ENCODE data around the gene GHITM.
"Not testable (repeated sequence)": the region's sequence is repeated elsewhere in the genome, so short reads cannot be mapped to it uniquely, and the experiment has no call there.

Gene GHITM, protein sequence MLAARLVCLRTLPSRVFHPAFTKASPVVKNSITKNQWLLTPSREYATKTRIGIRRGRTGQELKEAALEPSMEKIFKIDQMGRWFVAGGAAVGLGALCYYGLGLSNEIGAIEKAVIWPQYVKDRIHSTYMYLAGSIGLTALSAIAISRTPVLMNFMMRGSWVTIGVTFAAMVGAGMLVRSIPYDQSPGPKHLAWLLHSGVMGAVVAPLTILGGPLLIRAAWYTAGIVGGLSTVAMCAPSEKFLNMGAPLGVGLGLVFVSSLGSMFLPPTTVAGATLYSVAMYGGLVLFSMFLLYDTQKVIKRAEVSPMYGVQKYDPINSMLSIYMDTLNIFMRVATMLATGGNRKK

DNA sequence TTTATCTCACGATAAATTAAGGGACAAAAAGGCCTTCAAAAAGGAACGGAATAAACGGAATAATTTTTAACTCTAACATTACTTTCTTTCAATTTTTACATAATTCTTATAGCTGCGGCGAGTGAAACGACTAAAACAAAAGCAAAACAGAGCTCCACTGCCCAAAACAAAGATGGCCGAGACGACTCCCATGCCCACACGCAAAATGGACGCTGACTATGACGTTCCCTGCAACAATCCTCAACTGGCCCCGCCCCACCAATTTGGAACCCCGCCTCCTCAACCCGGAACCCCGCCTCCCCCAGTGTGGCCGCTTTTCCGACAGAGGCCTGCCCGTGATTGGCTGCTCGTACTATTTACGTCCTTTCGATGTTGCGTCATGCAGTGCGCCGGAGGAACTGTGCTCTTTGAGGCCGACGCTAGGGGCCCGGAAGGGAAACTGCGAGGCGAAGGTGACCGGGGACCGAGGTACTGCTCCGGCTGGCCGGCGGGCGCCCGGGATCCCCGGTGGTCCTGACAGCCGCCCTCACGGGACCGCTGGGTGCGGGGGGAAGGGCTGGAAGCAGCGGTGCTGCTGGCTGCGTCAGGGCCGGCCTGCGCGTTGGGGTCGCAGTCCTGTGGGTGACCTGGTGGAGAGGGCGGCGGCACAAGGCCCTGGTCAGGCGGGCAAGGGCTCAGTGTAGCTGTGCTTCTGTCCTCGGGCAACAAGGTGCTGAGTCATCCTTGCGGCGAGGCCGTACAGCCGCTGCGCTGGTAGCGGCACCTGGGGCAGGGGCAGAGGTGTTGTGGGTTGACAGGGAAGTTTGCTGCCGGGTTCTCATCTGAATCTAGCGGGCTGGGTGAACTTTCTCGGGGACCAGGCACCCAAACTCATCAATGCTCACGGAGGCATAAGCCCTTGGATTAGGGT is at the start of gene GHITM:
TSS of gene GHITM (plus strand) at position 384 of the 910 bp plus-strand sequence. CDS start 1,992 bp downstream, outside the sequence.
- DNase-seq (ENCODE audit: low read depth) = peak; percentile 99

DNA sequence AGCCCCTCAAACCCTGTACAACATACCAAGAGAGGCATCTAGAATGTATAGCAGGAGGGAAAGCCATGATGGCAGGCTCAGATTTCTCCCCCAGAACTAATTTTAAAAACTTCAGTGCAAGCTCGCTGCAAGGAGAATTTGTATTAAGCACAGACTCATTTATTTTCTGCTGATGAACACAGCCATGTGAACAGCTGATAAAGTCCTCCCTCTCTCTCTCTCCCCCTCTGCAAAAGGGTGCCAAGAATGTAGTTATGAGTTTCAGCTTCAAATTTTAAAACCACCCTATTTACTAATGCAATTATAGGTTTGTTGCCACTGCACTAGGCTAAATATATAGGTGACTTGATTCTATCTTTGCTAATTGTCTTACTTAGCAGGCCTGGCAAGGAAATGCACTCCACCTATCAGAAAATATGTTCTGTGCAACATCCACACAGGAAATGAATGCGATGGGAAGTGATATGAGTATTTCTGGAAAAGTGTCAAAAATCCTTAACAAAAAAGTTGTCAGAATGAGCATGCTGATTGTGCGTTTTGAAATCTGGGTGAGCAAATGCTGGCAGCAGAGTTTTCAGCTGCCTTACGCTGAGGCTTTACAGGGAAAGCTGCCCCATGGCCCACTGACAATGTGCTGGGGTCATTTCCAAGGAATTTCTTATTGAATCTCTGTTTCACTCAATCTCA is 43.4 kb upstream of the GHITM start:
- DNase-seq (ENCODE audit: low read depth) = no peak

DNA sequence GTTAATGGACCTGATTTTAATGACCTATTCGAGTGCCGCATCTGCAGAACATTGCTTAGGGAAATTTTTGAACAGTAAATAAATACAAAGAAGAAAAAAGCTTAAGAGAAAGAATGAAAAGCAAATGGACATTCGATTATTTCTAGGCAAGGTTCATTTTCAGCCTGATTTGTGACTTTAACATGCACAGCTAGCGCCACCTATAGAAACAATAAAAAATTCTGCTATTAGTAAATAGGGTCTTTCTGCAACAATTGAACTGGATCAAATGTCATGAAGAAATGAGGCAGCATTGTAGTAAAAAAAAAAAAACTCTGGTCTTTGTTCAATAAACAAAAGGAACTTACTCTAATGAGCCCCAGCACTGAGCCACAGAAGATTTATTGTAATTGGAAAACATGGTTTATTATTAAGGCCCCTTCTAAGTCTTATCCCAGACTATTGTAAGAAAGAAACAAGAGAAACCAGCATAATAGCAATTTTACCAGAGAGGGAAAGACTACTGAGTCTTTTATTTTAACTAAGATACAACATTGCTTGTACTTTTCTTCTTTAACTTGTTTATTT is 41.4 kb upstream of the GHITM start:
- peak; percentile 7 for DNase-seq (ENCODE audit: low read depth)

DNA sequence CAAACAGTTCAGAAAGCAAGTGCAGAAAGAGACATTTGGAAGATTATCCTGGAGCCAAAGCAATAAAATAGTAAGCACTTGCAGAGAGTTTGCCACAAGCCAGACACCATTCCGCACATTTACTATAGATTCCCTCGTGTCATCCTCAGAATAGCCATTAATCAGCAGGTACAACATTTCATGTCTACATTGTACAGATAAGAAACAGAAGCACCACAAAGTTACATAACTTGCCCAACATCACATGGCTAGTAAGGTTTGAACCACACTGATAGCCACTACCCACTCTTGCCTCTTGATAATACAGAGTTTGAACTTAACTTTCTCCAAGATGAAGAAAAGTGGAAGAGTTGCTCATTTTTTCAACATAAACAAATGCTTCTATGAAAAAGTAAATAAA is 40.6 kb upstream of the GHITM start:
- no peak for DNase-seq (ENCODE audit: low read depth)

DNA sequence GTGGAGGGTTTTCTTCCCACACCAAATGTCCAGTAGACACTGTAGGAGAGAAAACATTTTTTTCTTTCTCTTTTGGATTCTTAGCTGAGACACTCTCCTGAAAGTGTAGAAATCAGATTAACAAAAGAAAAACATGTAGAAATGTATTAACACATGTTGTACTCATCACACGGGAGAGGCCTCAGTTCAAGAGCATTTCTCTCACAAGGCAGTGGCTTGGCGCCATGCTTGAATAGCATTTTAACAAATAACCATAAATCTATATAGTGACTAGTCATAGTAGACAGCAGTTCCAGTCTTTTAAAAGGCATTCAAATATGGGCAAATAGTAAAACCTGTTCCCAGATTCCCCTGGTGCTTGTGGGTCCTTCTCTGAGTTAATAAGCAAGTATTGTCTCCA is 38.3 kb upstream of the GHITM start:
- DNase-seq (ENCODE audit: low read depth) = no peak

DNA sequence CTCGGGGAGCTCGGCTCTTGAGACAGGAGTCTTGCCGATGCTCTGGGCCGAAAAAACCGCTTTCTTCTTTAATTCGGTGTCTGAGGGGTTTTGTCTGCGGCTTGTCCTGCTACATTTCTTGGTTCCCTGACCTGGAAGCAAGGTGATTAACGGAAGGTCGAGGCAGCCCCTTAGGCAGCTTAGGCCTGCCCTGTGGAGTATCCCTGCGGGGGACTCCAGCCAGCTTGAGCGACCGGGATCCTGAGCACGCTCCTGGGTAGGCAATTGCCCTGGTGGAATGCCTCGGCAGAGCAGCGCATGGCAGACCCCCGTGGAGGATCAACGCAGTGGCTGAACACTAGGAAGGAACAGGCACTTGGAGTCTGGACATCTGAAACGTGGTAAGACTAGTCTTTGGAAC is 30.5 kb upstream of the GHITM start:
- DNase-seq (ENCODE audit: low read depth) = no peak

DNA sequence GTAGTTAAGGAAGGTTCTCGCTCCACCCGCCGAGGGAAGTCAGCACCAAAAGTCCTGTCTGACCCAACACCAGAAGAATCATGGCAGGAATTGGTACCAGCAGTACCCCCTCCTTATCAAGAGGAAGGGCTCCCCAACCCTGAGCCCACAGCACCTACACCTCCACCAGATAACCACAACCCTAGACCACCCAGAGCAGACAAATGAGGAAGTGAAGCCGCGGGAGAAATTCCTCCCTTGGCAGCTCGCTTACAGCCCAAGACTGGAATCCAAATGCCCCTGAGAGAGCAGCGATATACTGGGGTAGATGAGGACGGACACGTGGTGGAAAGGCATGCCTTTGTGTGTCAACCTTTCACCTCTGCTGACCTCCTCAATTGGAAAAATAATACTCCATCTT is 29.5 kb upstream of the GHITM start:
- not testable (repeated sequence) for DNase-seq (ENCODE audit: low read depth)

DNA sequence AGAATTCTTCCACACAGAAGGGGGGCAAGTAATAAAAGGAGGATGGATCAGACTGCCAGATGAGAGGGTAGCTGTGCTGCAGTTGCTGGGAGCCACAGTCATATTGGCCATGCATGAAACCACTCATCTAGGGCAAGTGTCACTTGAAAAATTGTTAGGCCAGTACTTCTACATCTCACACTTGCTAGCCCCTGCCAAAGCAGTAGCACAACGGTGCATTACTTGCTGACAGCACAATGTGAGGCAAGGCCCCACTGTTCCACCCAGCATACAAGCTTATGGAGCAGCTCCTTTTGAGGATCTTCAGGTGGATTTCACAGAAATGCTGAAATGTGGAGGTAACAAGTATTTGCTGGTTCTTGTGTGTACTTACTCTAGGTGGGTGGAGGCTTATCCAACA is 25.8 kb upstream of the GHITM start:
- not testable (repeated sequence) for DNase-seq (ENCODE audit: low read depth)

DNA sequence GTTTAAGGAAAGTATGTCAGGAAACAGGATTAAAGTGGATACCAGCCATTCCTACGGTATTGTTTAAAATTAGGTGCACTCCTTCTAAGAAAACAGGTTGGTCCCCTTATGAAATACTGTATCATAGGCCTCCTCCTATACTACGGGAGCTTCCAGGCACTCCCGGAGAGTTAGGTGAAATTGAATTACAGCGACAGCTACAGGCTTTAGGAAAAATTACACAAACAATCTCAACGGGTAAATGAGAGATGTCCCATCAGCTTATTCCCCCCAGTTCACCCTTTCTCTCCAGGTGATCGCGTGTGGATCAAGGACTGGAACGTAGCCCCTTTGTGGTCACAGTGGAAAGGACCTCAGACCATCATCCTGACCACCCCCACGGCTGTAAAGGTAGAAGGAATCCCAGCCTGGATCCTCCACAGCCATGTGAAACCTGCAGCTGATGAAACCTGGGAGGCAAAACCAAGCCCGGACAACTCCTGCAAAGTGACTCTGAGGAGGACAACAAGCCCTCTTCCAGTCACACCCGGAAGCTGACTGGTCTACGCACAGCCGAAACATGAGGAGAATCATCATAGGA is 25.1 kb upstream of the GHITM start:
- no peak for DNase-seq (ENCODE audit: low read depth)

DNA sequence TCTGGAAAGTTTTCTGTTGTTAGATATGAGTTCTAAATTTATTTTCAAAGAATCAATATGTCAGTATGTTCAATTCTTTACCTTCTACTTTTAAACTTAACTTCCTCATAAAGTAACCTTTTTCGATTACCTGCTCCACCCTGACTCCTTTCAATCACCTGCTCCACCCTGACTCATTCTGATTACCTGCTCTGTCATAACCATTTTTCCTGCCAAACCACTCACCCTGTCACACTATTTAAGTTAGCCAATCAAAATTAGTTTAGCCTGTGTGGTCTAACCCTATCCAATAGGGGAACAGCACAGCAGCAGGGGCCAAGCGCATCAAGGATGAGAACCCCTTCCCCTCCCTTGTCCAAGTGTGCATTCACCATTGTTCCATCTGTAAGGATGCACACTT is 22.1 kb upstream of the GHITM start:
- DNase-seq (ENCODE audit: low read depth) = not testable (repeated sequence)

DNA sequence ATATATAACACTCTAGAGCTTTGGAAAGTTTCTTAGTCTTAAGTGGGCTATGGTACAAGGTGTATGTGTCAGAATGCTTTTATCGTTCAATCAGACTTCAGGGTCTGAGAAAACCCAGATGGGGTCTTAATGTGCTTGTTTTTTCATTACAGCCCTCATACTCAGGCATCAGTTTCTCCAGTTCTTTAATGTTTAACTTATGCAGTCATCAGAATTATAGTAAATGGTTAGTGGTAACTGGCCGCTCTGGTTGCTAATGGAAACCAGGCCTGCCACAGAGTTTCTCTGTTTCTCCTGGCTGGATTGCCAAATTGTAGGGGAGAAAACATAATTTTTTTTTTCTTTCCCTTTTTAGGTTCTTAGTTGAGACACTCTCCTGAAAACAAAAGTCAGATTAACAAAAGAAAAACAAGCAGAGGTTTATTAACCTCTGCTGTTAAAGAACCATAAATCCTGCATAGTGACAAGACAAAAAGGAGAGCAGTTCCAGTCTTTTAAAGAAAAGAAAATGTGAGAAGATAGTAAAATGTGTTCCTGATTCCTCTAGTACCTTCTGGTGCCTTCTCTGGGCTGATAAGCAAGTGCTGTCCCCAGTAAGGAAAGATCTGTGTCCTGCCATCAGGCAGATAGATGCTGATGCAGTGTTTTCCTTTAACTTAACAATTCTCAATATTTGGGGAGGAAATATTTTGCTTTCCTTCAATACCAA is 21.5 kb upstream of the GHITM start:
- no peak for DNase-seq (ENCODE audit: low read depth)

DNA sequence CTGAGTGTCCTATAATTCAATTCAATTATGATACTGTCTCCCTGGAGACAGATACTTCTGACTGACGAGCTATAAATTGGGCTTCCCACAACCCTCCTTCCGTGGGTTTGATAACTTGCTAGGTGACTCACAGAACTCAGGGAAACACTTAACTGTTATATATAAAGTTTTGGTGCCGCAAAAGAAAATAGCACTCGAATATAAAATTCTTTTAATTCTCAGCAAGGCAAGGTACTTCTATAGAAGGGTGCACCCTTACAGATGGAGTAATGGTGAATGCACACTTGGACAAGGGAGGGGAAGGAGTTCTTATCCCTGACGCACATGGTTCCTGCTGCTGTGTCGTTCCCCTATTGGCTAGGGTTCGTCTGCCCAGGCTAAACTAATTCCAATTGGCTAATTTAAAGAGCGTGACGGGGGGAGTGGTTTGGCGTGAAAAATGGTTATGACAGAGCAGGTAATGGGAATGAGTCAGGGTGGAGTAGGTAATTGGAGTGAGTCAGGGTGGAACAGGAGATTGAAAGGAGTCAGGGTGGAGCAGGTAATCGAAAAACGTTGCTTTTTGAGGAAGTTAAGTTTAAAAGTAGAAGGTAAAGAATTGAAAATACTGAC is 20.8 kb upstream of the GHITM start:
- no peak for DNase-seq (ENCODE audit: low read depth)

DNA sequence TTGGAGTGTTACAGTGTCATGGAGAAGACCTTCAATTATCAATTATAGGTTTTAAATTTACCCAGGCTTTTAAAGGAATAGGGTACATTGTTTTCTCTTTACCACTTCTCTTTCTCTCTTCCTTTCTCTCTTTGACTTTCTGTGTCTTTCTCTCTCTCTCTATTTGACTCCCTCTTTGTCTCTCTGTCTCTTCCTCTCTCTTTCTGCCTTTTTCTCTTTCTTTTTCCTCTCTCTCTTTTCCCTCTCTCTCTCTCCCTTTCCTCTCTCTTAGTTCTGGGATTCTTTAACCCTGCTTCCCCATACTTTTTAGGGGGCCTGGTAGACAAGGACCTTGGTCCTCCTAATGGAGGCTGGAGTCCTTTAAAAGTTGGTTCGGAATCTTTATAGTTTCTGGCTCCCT is 15.9 kb upstream of the GHITM start:
- DNase-seq (ENCODE audit: low read depth) = no peak

DNA sequence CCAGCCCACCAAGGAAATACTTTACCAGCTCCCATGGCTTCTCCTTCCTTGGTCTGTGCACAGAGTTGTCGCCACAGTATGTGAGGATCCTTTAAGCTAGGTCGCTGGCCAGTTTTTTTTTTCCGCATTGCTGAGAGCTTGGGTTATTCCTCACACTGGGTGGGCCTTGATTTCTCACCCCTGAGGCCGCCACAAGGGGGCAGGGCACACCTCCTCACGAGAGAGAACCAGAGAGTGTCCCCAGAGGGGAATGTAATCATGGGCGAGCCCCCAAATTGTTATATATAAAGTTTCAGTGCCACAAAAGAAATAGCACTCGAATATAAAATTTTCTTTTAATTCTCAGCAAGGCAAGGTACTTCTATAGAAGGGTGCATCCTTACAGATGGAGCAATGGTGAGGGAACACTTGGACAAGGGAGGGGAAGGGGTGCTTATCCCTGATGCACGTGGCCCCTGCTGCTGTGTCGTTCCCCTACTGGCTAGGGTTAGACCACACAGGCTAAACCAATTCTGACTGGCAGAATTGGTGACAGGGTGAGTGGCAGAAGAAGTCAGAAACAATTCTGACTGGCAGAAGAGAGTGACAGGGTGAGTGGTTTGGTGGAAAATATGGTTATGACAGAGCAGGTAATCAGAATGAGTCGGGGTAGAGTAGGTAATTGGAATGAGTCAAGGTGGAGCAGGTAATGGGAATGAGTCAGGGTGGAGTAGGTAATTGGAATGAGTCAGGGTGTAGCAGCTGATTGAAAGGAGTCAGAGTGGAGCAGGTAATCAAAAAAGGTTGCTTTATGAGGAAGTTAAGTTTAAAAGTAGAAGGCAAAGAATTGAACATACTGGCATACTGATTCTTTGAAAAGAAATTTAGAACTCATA is 13.2 kb upstream of the GHITM start:
- DNase-seq (ENCODE audit: low read depth) = not testable (repeated sequence)

DNA sequence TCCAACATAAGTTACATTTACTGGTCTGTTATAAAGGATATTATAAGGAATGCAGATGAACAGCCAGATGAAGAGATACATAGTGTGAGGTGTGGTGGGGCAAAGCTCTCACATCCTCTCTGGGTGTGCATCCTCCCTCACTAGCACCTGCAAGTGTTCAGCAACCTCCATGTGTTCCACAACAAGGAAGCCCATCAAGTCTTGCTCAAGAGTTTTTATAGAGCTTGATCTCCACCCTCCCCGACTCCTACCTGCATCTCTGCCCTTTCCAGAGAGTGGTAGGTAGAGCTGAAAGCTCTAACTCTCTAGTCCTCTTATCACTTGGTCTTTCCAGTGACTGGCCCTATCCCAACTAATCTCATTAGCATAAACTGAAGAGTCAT is 12.5 kb upstream of the GHITM start:
- no peak for DNase-seq (ENCODE audit: low read depth)

DNA sequence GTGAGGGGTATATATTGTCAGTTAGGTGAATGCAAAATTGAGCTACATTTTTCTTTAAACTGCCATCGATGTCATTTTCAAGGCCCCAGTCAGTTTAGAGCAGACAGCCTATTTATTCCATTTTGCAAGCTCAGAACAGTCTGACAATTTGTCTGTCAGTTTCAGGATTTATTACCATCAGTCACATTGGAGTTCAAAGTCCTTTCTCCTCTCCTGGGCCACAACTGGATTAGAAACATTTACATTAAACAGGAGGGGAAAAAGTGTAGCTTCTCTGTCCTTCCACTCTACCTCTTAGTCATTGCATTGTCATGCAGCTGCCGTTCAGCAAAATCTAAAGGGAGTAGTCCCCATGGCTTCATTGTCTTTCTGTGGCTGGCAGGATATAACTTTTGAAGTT is 3.5 kb upstream of the GHITM start:
- DNase-seq (ENCODE audit: low read depth) = no peak

DNA sequence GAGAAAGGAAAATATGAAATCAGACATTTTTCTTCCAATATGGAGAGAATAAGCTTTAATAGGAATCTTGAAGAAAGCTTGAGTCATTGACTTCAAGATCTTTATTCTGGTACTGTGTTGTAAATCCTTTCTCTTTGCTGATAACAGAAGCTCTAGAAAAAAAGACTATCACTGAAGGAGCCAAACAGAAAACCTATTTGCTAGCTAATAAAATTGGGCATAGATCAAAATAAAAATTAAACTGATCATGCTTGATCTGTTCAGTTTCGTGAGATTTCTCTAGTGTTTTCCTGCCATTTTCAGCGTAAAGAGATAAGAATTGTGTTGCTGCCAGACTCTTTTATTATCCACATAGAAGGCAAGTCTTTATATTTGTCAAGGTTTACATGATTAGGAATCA is 1.5 kb upstream of the GHITM start:
- DNase-seq (ENCODE audit: low read depth) = no peak

DNA sequence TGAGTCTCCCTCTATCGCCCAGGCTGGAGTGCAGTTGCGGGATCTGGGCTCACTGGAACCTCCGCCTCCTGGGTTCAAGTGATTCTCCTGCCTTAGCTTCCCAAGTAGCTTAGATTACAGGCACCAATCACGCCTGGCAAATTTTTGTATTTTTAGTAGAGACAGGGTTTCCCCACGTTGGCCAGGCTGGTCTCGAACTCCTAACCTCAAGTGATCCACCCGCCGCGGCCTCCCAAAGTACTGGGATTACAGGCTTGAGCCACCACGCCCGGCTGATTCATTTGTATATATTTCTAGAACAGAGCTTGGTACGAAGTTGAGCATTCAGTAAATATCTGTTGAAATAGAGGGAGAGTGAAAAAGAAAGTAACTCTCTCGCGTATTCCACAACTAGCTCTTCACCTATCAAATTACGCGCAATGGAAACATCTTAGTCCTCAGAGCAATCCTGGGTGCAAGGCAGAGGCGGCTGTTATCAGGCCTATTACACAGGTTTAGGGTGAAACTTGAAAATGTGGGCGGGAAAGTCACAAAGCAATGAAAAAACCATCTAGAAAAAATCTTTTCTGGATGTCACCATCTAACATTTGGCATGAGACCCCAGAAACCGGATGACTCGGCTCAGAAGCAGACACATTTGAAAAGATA is 707 bp upstream of the GHITM start:
- no peak for DNase-seq (ENCODE audit: low read depth)

DNA sequence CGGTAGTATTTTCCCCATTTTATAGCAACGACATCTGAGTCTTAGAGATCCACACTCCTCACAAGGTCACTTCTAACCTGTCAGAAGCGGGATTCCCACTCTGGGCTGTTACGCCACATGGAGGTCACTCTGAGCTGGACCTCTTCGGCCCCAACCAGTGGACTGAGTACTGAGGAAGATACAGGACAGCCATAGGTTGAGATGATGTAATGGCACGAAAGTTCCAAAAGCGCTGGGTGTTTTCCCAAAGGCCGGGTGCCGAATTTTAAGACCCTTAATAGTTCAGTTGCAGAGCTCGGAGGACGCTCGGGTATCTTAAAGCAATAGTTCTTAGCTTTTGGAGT is 699 bp downstream of the GHITM start:
- DNase-seq (ENCODE audit: low read depth) = peak; percentile 53

DNA sequence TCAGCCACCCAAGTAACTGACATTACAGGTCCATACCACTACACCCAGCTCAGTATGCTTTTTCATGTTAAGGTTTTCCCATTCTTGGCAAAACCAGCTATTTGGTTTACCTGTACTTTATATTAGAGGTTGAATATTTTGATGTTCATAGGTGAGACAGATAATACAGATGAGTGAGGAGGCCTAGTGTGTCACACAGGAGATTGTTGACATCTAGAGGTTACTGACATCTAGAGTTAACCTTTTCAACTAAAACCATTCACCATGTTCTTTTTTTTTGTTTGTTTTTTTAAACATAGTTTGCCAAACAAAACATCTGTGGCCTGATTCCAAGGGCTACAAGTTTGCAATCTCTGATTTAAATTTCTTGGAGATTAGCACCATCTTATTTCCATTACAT is 8.0 kb downstream of the GHITM start:
- no peak for DNase-seq (ENCODE audit: low read depth)

All from EH (cell line).